HG03097 (cell line): Measurements from ENCODE around the gene MEOX1.
"Not testable (repeated sequence)": the region's sequence is repeated elsewhere in the genome, so short reads cannot be mapped to it uniquely, and the experiment has no call there.

Experiments
- ATAC-seq: cut with Tn5 transposase; IDR thresholded peaks from one replicate; pipeline ENCODE4 v1.9.1; 2021; ENCODE audit not compliant: unreplicated experiment, low FRiP score

Gene MEOX1

DNA sequence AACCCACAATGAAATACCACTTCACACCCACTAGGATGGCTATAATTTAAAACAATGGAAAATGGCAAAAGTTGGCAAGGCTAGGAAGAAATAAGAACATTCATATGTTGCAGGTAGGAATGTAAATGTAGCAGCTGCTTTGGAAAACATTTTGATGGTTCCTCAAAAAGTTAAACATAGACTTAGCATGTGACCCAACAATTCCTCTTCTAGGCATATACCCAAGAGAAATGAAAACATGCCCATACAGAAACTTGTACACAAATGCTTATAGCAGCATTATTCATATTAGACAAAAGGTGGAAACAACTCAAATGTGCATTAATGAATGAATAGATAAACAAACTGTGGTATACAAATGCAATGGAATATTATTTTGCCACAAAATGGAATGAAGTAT, 36.1 kb downstream of the MEOX1 start:
- ATAC-seq = no peak

DNA sequence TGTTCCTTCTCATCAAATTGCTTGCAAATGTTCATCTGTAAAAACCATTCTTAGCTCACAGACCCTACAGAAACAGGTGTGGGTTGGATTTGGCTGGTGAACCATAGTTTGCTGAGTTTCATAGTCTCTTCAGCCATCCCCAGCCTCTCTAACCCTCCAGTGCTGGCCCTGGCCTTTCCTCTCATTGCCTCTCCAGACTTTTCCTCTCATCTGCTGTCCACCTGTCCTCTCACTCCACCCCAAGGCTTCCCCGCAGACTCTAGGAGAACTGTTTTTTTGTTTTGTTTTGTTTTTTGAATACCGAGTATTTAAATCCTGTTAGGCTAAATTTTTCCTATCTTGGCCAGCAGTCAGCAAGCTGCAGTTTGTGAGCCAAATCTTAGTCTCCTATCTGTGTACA, 41.1 kb downstream of the MEOX1 start:
- no peak for ATAC-seq

GRCh38 chr17:43620147-43620546, 41.6 kb downstream of the MEOX1 start:
- no peak for ATAC-seq

- ATAC-seq = no peak
Observed at GRCh38 chr17:43619705-43620104, 42.0 kb downstream of the MEOX1 start.

DNA sequence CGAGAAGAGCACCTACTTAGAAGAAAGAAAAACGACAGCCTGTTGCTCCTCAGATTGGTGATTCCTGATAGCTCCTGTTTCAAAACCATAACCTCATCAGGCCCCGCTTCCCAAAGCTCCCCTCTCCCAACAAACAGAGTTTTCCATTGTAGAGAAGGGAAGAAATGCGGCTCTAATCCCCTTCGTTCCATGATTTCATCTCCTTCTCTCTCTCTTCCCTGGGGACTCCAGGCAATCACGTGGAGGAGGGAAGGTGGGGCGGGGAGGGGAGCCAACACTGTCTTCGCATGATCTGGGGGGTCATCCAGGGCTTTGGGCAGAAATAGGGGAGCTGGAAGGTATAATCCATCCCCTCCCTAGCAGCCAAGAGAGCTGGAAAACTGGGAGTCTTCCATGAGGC, 43.4 kb downstream of the MEOX1 start:
- no peak for ATAC-seq

GRCh38 chr17:43616852-43617251, 44.9 kb downstream of the MEOX1 start:
- ATAC-seq = no peak

DNA sequence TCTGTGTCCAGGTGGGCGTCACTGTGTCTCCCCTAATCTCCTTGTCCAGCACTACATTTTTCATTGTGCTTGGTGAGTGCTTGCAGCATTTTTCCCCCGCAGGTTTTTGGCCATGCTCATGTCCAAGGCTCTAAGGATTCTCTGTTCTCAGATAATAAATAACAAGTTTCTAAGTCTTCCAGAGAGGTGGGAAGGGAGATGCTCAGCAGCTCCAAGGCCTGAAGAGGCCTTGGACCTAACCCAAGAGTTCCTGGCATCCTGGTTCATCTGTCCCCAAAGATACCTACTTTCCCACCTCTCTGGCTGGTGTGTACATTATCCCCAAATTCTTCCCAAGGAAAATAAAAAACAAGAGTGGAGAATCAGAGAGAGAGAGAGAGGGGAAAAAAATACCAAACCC, 45.3 kb downstream of the MEOX1 start:
- no peak for ATAC-seq

GRCh38 chr17:43616029-43616351, 45.7 kb downstream of the MEOX1 start:
- no peak for ATAC-seq

- ATAC-seq = no peak
Observed at GRCh38 chr17:43615330-43616028, 46.2 kb downstream of the MEOX1 start.

- no peak for ATAC-seq
Observed at GRCh38 chr17:43614561-43614960, 47.2 kb downstream of the MEOX1 start.

- no peak for ATAC-seq
Observed at GRCh38 chr17:43613917-43614316, 47.8 kb downstream of the MEOX1 start.

DNA sequence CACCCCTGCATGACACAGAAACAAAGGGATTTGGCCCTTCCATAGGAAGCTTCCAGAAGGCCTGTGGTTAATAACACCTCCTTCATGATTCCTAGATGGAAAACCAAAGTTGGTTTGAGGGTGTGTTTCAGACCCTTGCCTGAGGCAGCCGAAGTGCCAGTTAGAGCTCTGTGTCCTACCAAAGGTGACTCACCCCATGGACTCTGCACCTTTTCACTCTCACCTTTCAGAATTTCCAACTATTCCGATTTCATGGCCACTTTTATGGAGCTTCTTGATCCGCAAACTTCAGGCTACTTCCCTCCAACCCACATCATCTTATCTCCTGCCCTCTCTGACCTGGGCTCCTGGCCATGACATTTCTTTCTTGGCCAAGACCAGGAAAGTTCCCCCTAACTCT, 49.2 kb downstream of the MEOX1 start:
- no peak for ATAC-seq

DNA sequence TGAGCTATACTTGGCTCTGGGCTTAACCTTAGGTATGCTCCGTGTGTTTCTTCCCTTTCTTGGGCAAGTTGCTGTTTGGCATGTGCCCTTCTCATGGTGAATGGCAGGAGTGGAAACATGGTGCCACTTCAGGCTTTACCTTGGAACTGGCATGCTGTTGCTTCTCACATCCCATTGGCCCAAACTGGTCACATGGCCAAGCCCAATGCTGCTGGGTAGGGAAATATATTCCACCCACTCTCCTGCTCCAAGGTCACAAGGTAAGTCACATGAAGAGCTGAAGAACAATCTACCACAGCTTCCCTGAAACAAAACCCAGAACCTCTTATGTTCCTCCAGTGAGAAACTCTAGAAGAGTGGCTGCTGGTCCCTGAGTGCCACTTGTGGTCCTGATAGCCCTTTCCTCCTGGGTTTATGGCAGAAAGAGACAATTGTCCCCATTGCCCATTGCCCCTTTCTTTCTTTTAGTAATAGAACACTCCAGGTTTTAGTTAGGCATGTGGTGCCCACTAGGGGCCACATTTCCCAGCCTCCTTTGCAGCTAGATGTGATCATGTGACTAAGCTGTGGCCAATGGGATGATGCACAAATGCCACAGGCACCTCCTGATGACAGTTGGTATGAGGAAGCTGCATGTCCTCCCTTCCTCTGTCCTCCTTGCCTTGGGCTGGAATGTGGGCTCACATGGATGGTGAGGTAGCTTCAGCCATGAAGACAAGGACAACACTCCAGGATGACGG, 50.3 kb downstream of the MEOX1 start:
- ATAC-seq = no peak

DNA sequence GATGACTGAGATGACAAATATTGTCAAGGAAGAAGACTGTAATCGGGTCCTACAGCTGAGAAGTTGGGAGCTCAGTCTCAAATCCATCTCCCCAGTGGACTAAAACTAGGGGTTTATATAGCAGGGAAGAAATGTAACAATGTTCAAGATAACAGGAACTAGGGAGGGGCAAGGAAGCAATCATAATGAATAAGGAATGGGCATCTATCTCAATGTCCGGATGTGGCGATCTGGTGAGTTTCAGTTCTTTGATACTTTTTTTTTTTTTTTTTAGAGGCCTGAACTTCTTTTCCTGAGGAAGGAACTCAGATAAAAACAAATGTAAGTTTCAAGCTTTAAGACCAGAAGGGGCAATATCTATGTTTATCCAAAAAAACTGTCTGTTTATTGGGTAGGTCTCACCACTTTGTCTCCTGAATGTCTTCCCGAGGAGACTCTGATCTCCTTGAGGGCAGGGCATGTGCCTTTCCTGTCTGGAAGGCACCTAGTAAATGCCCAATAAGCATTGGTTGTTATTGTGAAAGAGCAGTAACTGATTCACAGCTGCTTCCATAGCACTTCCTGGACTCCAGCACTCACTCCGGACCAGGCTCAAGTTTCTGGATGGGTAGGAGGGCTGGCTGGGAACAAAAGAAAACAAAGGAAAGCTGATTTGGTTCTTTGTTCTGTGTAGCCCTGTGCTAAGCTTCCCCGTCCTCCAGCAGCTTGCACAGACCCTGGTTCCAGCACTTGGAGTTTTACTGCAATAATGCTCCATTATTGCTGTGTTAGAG, 51.9 kb downstream of the MEOX1 start:
- ATAC-seq = no peak

DNA sequence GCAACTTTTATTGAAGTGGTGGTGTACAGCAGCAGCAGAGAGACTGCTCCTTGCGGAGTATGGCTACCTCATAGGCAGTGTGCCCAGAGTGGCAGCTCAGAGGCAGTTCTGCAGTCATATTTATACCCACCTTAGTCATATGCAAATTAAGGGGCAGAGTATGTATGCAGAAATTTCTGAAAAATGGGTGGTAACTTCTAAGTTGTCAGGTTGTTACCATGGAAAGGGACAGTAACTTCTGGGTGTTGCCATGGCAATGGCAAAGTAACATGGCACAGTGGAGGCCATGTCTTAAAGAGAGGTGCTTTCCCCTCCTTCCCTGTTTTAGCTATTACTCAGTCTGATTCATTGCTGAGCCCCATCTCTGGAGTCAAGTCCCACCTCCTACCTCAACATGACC, 53.4 kb downstream of the MEOX1 start:
- no peak for ATAC-seq

DNA sequence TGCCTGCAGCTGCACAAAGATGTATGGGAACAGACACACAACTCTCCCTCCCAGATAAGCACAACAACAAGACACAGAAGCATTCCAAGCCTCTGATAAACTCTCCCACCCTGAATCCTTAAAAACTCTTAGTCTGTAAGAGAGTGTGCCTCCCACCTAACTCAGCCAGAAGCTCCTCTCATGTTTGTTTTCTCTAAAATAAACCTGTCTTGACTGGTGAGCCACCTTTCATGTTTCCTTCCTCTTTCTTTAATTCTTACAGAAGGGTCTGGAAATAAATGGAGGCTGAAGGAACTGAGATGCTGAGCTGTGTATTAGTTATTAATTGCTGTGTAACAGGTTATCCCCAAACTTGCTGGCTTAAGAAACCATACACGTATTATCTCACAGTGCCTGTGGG, 57.2 kb downstream of the MEOX1 start:
- ATAC-seq = no peak

- ATAC-seq = no peak
Observed at GRCh38 chr17:43603321-43603720, 58.4 kb downstream of the MEOX1 start.

DNA sequence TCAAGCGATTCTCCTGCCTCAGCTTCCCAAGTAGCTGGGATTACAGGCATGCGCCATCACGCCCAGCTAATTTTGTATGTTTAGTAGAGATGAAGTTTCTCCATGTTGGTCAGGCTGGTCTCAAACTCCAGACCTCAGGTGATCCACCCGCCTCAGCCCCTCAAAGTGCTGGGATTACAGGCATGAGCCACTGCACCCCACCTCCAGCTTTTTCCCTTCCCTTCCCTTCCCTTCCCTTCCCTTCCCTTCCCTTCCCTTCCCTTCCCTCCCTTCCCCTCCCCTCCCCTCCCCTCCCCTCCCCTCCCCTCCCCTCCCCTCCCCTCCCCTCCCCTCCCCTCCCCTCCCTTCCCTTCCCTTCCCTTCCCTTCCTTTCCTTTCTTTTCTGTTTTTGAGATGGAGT, 59.2 kb downstream of the MEOX1 start:
- not testable (repeated sequence) for ATAC-seq

DNA sequence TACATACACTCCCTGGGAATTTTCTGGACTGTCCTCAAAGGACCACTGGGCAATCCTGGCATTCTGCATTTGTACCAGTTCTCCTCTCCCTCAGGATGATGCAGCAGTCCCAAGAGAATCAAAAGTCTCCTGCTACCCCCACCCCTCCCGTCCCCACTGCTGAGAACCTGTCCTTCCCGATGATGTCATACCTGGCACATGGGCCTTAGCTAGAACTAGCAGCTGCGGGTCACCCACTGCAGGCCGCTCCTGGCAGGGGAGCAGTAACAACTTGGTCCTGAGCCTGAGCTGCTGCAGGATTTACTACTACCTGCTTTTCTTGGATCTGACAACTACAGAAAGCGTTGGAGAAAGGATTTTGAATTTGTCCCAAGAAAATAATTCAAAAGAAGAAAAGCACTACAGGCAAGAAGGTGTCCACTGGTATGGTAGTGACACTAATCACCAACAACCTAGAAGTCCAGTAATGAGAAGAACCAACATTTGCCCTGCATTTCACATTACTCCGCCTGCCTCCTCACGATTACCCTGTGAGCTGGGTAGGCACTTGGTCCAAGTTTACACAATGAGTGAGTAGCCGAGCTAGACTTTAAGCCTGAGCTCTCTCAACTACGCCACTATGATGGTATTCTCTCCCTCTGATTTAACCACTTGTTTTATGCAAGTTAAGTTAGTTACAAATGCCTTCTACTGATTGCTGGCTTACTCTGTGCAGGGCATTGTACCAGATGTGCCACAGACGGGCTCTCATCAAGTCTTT, 60.3 kb downstream of the MEOX1 start:
- no peak for ATAC-seq

DNA sequence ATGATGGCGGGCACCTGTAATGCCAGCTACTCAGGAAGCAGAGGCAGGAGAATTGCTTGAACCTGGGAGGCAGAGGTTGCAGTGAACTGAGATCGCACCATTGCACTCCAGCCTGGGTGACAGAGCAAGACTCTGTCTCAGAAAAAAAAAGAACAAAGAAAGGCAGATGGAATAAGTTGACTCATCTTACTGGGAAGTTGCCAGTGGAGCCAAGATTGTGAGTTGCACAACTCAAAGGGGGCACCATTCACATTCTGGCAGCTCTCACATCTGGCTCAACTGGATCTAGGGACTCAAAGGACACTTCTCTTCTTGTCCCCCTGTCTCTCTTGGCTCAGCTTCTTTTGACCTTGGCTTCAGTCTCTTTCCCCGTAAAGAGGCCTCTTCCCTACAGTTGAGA, 61.9 kb downstream of the MEOX1 start:
- ATAC-seq = no peak

- ATAC-seq = no peak
Observed at GRCh38 chr17:43599046-43599395, 62.7 kb downstream of the MEOX1 start.
